SH-SY5Y (cell line): Measurements from ENCODE around the gene LRIG3.

Source experiments
- GATA2 ChIP-seq: IDR thresholded peaks from 2 replicates; pipeline ENCODE4 v1.6.1; 2011; ENCODE audit warnings: mild to moderate bottlenecking, low read depth, low read length
- GATA3 ChIP-seq: IDR thresholded peaks from 2 replicates; pipeline ENCODE4 v1.6.1; 2011; ENCODE audit warnings: low read depth, mild to moderate bottlenecking, low read length, moderate library complexity

DNA sequence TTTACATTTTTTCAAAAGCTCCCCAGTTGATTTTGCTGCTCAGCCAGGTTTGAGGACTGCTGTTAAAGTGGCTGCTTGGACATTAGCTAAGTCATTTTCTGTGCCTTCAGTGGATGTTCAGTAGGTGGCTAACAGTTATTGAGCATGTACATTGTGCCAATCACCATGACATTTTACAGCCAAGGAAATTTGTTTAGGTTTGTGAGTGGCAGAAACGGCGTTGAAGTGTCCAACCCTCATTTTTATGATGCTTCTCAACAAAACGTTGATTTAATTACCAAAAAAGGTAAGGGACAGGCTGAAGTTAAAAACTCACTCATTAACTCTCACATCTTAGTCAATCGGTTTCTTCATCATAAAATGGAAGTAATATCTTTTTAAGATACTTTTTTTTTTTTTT is 37.0 kb upstream of the LRIG3 start:
- no peak for TF ChIP-seq GATA2
- no peak for TF ChIP-seq GATA3
